Neural progenitor cell (in vitro differentiated cells): Measurements from ENCODE around the gene PHACTR2. TPM values are rescaled to one million over a fixed set of nuclear protein-coding genes. Genes with fewer than 3 reads are reported as not detected.
A peak's percentile ranks its signal among the peaks of the same experiment; 100 is the strongest.

Source experiments
- DNase-seq: peaks from one replicate; pipeline ENCODE4 v3.0.0-alpha.2; 2016; ENCODE audit warnings: low spot score
- H2AFZ ChIP-seq: fragments of 200-600 bp; sonication (generic); replicated peaks from 2 replicates; pipeline ENCODE4 v1.6.1; 2016; ENCODE audit warnings: antibody characterized with exemption
- H3F3A ChIP-seq: fragments of 200-600 bp; sonication (generic); 2 replicates; pipeline ENCODE4 v1.6.1; 2016; ENCODE audit warnings: antibody characterized with exemption, low read depth
- H3K27ac ChIP-seq: fragments of 200-600 bp; sonication (generic); 2 replicates; pipeline ENCODE4 v1.5.1; 2016; ENCODE audit warnings: mild to moderate bottlenecking
- H3K27me3 ChIP-seq: fragments of 200-600 bp; sonication (generic); 2 replicates; pipeline ENCODE4 v1.6.1; 2016; ENCODE audit warnings: mild to moderate bottlenecking, moderate library complexity
- H3K36me3 ChIP-seq: fragments of 200-600 bp; sonication (generic); 2 replicates; pipeline ENCODE4 v1.5.1; 2016
- H3K4me1 ChIP-seq: fragments of 200-600 bp; sonication (generic); 2 replicates; pipeline ENCODE4 v1.6.1; 2016; ENCODE audit warnings: mixed run types
- H3K4me2 ChIP-seq: fragments of 200-600 bp; sonication (generic); 2 replicates; pipeline ENCODE4 v1.6.1; 2016
- H3K4me3 ChIP-seq: fragments of 200-600 bp; sonication (generic); 2 replicates; pipeline ENCODE4 v1.5.1; 2016
- H3K79me2 ChIP-seq: fragments of 200-600 bp; sonication (generic); 2 replicates; pipeline ENCODE4 v1.6.1; 2016; ENCODE audit warnings: low read depth
- H3K9ac ChIP-seq: fragments of 200-600 bp; sonication (generic); 2 replicates; pipeline ENCODE4 v1.6.1; 2016
- H3K9me3 ChIP-seq: fragments of 200-600 bp; sonication (generic); 2 replicates; pipeline ENCODE4 v1.5.1; 2016; ENCODE audit warnings: low read depth
- H4K20me1 ChIP-seq: fragments of 200-600 bp; sonication (generic); 2 replicates; pipeline ENCODE4 v1.6.1; 2016; ENCODE audit warnings: low read depth
- H3K27ac Mint-ChIP-seq: 3 replicates; pipeline ENCODE4 v1.8.0; 2021; ENCODE audit warnings: mixed read lengths
- H3K27me3 Mint-ChIP-seq: 2 replicates; pipeline ENCODE4 v1.8.0; 2022; ENCODE audit warnings: low read depth, mild to moderate bottlenecking, inconsistent platforms, moderate library complexity, mixed read lengths; ENCODE audit not compliant: insufficient read depth
- H3K36me3 Mint-ChIP-seq: 3 replicates; pipeline ENCODE4 v1.8.0; 2021; ENCODE audit warnings: mixed read lengths
- H3K4me1 Mint-ChIP-seq: 3 replicates; pipeline ENCODE4 v1.8.0; 2021; ENCODE audit warnings: mixed read lengths
- H3K4me3 Mint-ChIP-seq: 3 replicates; pipeline ENCODE4 v1.8.0; 2021; ENCODE audit warnings: mild to moderate bottlenecking, moderate library complexity, mixed read lengths
- H3K9me3 Mint-ChIP-seq: 3 replicates; pipeline ENCODE4 v1.8.0; 2020; ENCODE audit warnings: mixed read lengths
- CTCF ChIP-seq: fragments of 200-600 bp; sonication (generic); IDR thresholded peaks from 2 replicates; pipeline ENCODE4 v1.5.1; 2017; ENCODE audit warnings: antibody characterized with exemption, mild to moderate bottlenecking
- EZH2 ChIP-seq: fragments of 200-600 bp; sonication (generic); IDR thresholded peaks from 2 replicates; pipeline ENCODE4 v1.6.1; 2017; ENCODE audit warnings: antibody characterized with exemption, mild to moderate bottlenecking, moderate library complexity
- EZH2phosphoT487 ChIP-seq: fragments of 200-600 bp; sonication (generic); IDR thresholded peaks from 2 replicates; pipeline ENCODE4 v1.6.1; 2017; ENCODE audit warnings: antibody characterized with exemption
- total RNA-seq: library from RNA; depleted of rRNA; stranded (reverse); fragments of >200 nt; gene quantifications from 2 replicates; pipeline ENCODE4 v1.2.3, GENCODE V29; 2015; ENCODE audit warnings: low replicate concordance

PHACTR2 gene
- total RNA-seq, 1 donor from 2014 or later, result 45.4 TPM

GRCh38 chr6:143692696-143693095, 14.9 kb downstream of the PHACTR2 start:
- no peak for TF ChIP-seq EZH2phosphoT487
- H4K20me1 ChIP-seq, result peaks cover 22% of the 10 kb centered on the region
- no peaks in the 10 kb centered on the region for H3K9me3 Mint-ChIP-seq
- H3K4me1 Mint-ChIP-seq, result peaks cover 20% of the 10 kb centered on the region
- peaks cover 91% of the 10 kb centered on the region for H3K79me2 ChIP-seq
- no peak overlapping the region for H3K4me3 Mint-ChIP-seq
- no peak overlapping the region for H3K27ac Mint-ChIP-seq
- H3F3A ChIP-seq, result no peaks in the 10 kb centered on the region
- H3K36me3 Mint-ChIP-seq, result peaks cover 14% of the 10 kb centered on the region
- no peaks in the 10 kb centered on the region for H3K36me3 ChIP-seq
- H3K4me2 ChIP-seq, result no peak overlapping the region
- no peaks in the 10 kb centered on the region for H3K27me3 Mint-ChIP-seq
- no peaks in the 10 kb centered on the region for H3K27me3 ChIP-seq
- no peak for DNase-seq
- H3K4me3 ChIP-seq, result no peak overlapping the region
- H3K4me1 ChIP-seq, result peaks cover 30% of the 10 kb centered on the region
- no peak overlapping the region for H3K27ac ChIP-seq
- no peak overlapping the region for H3K9ac ChIP-seq
- no peaks in the 10 kb centered on the region for H3K9me3 ChIP-seq
- no peak overlapping the region for H2AFZ ChIP-seq

- peaks cover 90% of the 10 kb centered on the region for H3K79me2 ChIP-seq
- H3K36me3 ChIP-seq, result no peaks in the 10 kb centered on the region
- H3K27ac Mint-ChIP-seq, result no peak overlapping the region
These were observed 16.2 kb downstream of the PHACTR2 start for GRCh38 chr6:143694013-143694412.

GRCh38 chr6:143694560-143694959, 16.8 kb downstream of the PHACTR2 start:
- H3K36me3 ChIP-seq, result no peaks in the 10 kb centered on the region
- Mint-ChIP-seq H3K36me3 (peaks cover 12% of the 10 kb centered on the region), H3K27ac (peak overlapping the region; percentile 0), H3K27me3 (peaks cover 1% of the 10 kb centered on the region), H3K4me3 (no peak overlapping the region), H3K9me3 (peaks cover 7% of the 10 kb centered on the region), H3K4me1 (peaks cover 20% of the 10 kb centered on the region)
- H3K4me2 ChIP-seq, result no peak overlapping the region
- peaks cover 30% of the 10 kb centered on the region for H3K4me1 ChIP-seq
- no peak overlapping the region for H3K4me3 ChIP-seq
- no peak overlapping the region for H3K27ac ChIP-seq
- no peak for TF ChIP-seq EZH2phosphoT487
- TF ChIP-seq EZH2, result no peak
- no peak for DNase-seq
- H3F3A ChIP-seq, result no peaks in the 10 kb centered on the region
- no peaks in the 10 kb centered on the region for H3K27me3 ChIP-seq
- no peak overlapping the region for H2AFZ ChIP-seq
- no peaks in the 10 kb centered on the region for H3K9me3 ChIP-seq
- peaks cover 89% of the 10 kb centered on the region for H3K79me2 ChIP-seq
- H3K9ac ChIP-seq, result no peak overlapping the region
- peaks cover 22% of the 10 kb centered on the region for H4K20me1 ChIP-seq

More at GRCh38 chr6:143694013-143694412, 16.2 kb downstream of the PHACTR2 start:
- TF ChIP-seq EZH2phosphoT487, result no peak
- TF ChIP-seq EZH2, result no peak
- TF ChIP-seq CTCF, result no peak
- H3K4me1 ChIP-seq, result peaks cover 30% of the 10 kb centered on the region
- Mint-ChIP-seq H3K4me3 (no peak overlapping the region), H3K36me3 (peaks cover 10% of the 10 kb centered on the region), H3K27me3 (no peaks in the 10 kb centered on the region), H3K9me3 (peaks cover 4% of the 10 kb centered on the region), H3K4me1 (peaks cover 20% of the 10 kb centered on the region)
- DNase-seq, result no peak
- no peak overlapping the region for H3K4me3 ChIP-seq
- no peaks in the 10 kb centered on the region for H3K9me3 ChIP-seq
- H3K4me2 ChIP-seq, result no peak overlapping the region
- H4K20me1 ChIP-seq, result peaks cover 22% of the 10 kb centered on the region
- H3K27me3 ChIP-seq, result no peaks in the 10 kb centered on the region
- H2AFZ ChIP-seq, result no peak overlapping the region
- H3F3A ChIP-seq, result no peaks in the 10 kb centered on the region
- no peak overlapping the region for H3K9ac ChIP-seq
- no peak overlapping the region for H3K27ac ChIP-seq

- Mint-ChIP-seq H3K36me3 (peaks cover 15% of the 10 kb centered on the region), H3K27ac (no peak overlapping the region)
- peaks cover 89% of the 10 kb centered on the region for H3K79me2 ChIP-seq
These were observed 17.6 kb downstream of the PHACTR2 start for GRCh38 chr6:143695130-143695968.

More at GRCh38 chr6:143695130-143695968, 17.6 kb downstream of the PHACTR2 start:
- H3K27me3 Mint-ChIP-seq, result peaks cover 3% of the 10 kb centered on the region
- Histone ChIP-seq H3K4me2 (no peak overlapping the region), H2AFZ (no peak overlapping the region), H3K9me3 (no peaks in the 10 kb centered on the region), H4K20me1 (peaks cover 18% of the 10 kb centered on the region), H3F3A (no peaks in the 10 kb centered on the region), H3K27ac (no peak overlapping the region), H3K36me3 (no peaks in the 10 kb centered on the region), H3K9ac (no peak overlapping the region), H3K27me3 (no peaks in the 10 kb centered on the region), H3K4me1 (peaks cover 24% of the 10 kb centered on the region), H3K4me3 (no peak overlapping the region)
- TF ChIP-seq CTCF, result no peak
- TF ChIP-seq EZH2phosphoT487, result no peak
- no peak for TF ChIP-seq EZH2
- H3K4me1 Mint-ChIP-seq, result peaks cover 20% of the 10 kb centered on the region
- no peak for DNase-seq
- no peak overlapping the region for H3K4me3 Mint-ChIP-seq
- H3K9me3 Mint-ChIP-seq, result peaks cover 7% of the 10 kb centered on the region
